HepG2 (cell line): ENCODE data around the gene SPAG9.

Experiments
- AFF4 ChIP-seq: sonication (generic); formaldehyde crosslinking; IDR thresholded peaks from 2 replicates; pipeline ENCODE4 v1.4.0; 2020; ENCODE audit warnings: missing genetic modification reagents
- BRCA1 ChIP-seq: sonication (generic); formaldehyde crosslinking; IDR thresholded peaks from 2 replicates; pipeline ENCODE4 v1.4.0; 2020; ENCODE audit warnings: missing genetic modification reagents
- CENPT ChIP-seq: sonication (generic); formaldehyde crosslinking; IDR thresholded peaks from 2 replicates; pipeline ENCODE4 v1.8.0; 2022; ENCODE audit warnings: low read depth, mild to moderate bottlenecking, moderate library complexity, missing genetic modification reagents
- CHCHD3 ChIP-seq: sonication (generic); formaldehyde crosslinking; IDR thresholded peaks from 2 replicates; pipeline ENCODE4 v1.8.0; 2022; ENCODE audit warnings: mild to moderate bottlenecking, missing genetic modification reagents, moderate library complexity
- EP300 ChIP-seq, 3 experiments: sonication (generic) in 1 of 3; formaldehyde crosslinking in 1 of 3; IDR thresholded peaks; 2 replicates each; pipeline versions ENCODE4 v1.5.1 to v1.6.1; 2011 to 2020; ENCODE audit warnings: low read depth in 2 of 3, low read length in 2 of 3, borderline replicate concordance in 1 of 3, improper control_type of control experiment in 1 of 3, mild to moderate bottlenecking in 1 of 3, missing genetic modification reagents in 1 of 3, moderate library complexity in 1 of 3
- EZH2 ChIP-seq: conservative IDR thresholded peaks from 2 replicates; pipeline ENCODE4 v1.6.1; 2012; ENCODE audit warnings: mild to moderate bottlenecking, low read depth, low read length, moderate library complexity
- NR1H2 ChIP-seq: sonication (generic); formaldehyde crosslinking; IDR thresholded peaks from 2 replicates; pipeline ENCODE4 v1.8.1; 2022; ENCODE audit warnings: low read depth, missing genetic modification reagents, borderline replicate concordance
- ZNF121 ChIP-seq: sonication (generic); formaldehyde crosslinking; IDR thresholded peaks from 2 replicates; pipeline ENCODE4 v1.5.0; 2020; ENCODE audit warnings: mild to moderate bottlenecking, missing genetic modification reagents
- ZNF44 ChIP-seq: sonication (generic); formaldehyde crosslinking; IDR thresholded peaks from 2 replicates; pipeline ENCODE4 v1.5.1; 2020; ENCODE audit warnings: mild to moderate bottlenecking, missing genetic modification reagents
- ZNF556 ChIP-seq: sonication (generic); formaldehyde crosslinking; IDR thresholded peaks from 2 replicates; pipeline ENCODE4 v1.4.0; 2020; ENCODE audit warnings: mild to moderate bottlenecking, missing genetic modification reagents, borderline replicate concordance
- ZNF747 ChIP-seq: sonication (generic); formaldehyde crosslinking; IDR thresholded peaks from 2 replicates; pipeline ENCODE4 v1.8.1; 2023; ENCODE audit warnings: missing genetic modification reagents, mild to moderate bottlenecking, borderline replicate concordance

GRCh38 chr17:51103050-51103449, 17.6 kb downstream of the SPAG9 start:
- TF ChIP-seq ZNF121 (CRISPR knock-in tag) (no peak), ZNF44 (CRISPR knock-in tag) (no peak), EZH2 (no peak), BRCA1 (CRISPR knock-in tag) (no peak), NR1H2 (CRISPR knock-in tag) (no peak), EP300 (IDR thresholded peaks at IDR 0.05; ENCODE audit: low read depth in 2 of 2, low read length in 2 of 2) (no peak), EP300 (CRISPR knock-in tag; IDR thresholded peaks at IDR 0.05; ENCODE audit: borderline replicate concordance) (no peak), CHCHD3 (CRISPR knock-in tag) (no peak), AFF4 (no peak), ZNF556 (CRISPR knock-in tag) (no peak), ZNF747 (CRISPR knock-in tag) (no peak), CENPT (CRISPR knock-in tag) (no peak)
